Medulla oblongata (tissue), 1 donor: ENCODE measurements around the gene EVC.
"Not testable (repeated sequence)": the region's sequence is repeated elsewhere in the genome, so short reads cannot be mapped to it uniquely, and the experiment has no call there.

Source experiments
- DNase-seq: peaks from one replicate; pipeline ENCODE4 v3.0.0-alpha.2; 2015; ENCODE audit errors: extremely low spot score

Gene EVC

DNA sequence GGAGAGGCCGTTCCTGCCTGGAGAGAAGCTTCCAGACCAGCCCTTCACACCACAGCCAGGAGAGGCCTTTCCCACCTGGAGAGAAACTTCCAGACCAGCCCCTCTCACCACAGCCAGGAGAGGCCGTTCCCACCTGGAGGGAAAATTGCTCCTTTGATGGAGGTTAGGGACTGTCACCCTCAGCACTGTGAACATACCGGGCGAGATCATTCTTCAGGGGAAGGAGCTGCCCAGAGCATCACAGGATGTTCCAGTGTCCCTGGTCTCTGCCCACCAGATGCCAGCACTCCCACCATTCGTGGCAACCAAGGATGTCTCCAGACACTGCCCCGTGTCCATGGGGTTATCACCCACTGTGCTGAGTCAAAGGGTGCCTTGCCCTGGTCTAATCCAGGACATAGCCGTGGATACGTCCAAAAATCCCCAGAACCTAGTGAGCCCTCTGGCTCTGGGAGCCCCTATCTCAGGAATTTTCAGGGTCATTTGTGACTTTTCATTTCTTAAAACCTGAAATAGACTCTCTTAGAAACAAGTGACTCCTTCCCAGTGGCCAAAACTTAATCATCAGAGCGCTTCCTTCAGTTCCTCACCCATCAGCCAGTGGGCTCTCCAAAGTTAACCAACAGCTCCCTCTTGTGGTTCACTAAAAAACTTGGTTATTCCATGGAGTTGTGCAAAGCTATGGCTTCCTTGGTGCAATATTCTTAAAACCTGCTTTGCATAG, 101.7 kb downstream of the EVC start:
- peak; percentile 88 for DNase-seq

DNA sequence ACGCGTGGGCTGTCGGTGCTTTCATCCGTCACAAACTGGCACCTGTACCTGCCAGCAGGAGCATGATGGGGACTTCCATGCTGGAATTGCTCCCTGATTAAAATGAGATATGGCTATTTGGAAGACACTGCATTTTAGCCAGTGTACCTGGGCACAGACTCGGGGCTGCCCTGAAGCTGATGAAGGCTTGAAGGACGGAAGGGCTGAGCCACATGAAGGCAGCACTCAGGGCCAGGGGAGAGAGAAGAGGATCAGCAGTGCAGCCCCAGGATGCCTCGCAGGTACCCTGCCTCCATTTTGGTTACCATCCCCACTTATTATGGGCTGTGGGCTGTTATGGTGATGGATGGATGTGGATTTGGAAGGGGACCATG, 102.9 kb downstream of the EVC start:
- DNase-seq: no peak

DNA sequence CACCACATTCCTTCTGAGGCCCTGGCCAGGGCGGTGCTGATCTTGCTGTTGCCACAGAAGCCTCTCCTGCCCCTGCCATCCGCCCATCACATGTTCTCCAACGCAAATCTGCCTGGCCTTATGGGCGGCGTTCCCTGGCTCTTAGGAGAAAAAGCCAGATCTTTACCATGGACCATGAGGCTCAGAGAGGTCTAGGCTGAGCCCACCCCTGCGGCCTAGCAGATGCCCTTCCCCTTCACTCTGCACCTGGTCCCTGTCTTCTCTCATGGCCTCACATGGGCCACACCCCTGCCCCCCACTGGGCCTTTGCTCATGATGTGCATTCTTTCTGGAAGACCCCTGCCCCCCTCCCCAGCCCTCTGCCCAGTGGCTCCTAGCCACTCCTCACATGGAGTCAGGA, 103.4 kb downstream of the EVC start:
- no peak for DNase-seq

GRCh38 chr4:5815641-5816040, 104.6 kb downstream of the EVC start:
- no peak for DNase-seq

DNA sequence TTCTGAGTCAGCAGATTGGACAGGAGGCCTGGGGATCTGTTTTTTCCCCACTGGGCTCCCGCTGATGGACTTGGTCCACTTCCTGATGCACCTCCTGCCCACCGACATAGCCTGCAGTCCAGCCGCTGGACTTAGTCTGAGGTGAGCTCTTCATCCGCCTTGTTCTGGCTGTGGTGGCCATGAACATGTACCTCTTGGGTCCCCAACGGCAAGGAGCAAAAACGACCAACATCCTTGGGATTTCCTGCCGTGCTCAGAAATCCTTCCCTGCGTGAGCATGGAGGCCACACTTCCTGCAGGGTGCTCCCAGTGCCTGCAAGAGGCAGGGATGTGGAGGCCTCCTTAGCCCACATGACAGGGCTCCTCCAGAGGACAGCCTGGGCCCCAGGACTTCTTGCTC, 105.1 kb downstream of the EVC start:
- DNase-seq: no peak

DNA sequence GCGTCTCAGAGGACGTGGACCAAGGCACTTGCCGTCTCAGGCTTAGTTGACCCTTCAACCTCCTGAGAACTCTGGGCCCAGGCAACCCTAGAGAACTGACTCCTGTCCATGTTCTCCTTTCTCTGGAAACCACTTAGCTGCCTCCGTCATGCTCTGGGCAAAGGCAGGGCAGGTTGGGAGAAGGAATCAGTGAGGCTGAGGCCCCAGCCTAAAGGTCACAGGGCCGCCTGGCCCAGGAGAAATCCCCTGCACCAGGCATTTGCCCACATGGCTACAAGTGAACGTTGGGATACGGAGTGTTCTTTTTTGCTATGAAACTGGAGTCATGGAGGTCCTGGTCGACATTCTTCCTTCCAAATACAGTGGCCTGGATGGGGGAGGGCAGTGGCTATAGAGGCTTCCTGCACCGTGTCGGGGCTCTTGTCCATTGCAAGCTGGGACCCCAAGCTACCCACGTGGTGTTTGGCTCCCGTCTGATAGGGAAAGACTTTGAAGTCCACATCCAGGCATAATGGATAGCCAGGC, 105.9 kb downstream of the EVC start:
- no peak for DNase-seq

- DNase-seq: no peak
Observed at GRCh38 chr4:5821665-5822358, 110.8 kb downstream of the EVC start.

GRCh38 chr4:5822619-5823018, 111.6 kb downstream of the EVC start:
- DNase-seq: no peak

GRCh38 chr4:5823542-5824211, 112.7 kb downstream of the EVC start:
- DNase-seq: no peak

- DNase-seq: no peak
Observed at GRCh38 chr4:5824227-5824626, 113.2 kb downstream of the EVC start.

GRCh38 chr4:5824635-5825034, 113.6 kb downstream of the EVC start:
- no peak for DNase-seq

DNA sequence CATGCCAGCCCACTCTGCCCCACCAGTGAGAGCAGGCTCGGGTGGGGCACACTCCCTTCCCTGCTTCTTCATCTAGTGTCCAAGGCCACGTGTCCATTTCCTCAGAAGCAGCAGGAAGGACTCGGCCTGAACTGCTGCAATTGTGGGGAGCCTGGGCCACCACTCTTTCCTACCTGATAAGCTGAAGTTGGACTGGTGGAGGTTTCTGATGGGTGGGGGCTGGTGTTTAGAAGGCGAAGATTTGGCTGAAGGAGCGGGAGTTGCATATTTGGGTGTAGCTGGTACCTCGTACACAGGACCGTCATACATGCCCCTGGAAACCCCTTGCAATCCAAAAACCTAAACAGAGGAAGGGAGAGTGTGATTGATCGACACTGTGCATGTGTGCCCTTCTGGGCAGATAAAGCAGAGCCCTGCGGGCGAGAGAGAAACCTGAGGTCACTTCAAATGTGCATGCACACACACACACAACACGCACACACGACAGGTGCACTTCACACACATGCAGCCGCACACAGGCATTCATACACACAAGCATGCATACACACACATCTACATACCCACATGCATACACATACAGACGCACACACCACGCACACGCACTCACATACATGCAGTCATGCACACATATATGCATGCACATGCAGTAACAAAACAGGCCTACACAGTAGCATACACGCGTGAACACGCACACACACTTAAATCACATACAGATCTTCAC, 114.5 kb downstream of the EVC start:
- DNase-seq: no peak

DNA sequence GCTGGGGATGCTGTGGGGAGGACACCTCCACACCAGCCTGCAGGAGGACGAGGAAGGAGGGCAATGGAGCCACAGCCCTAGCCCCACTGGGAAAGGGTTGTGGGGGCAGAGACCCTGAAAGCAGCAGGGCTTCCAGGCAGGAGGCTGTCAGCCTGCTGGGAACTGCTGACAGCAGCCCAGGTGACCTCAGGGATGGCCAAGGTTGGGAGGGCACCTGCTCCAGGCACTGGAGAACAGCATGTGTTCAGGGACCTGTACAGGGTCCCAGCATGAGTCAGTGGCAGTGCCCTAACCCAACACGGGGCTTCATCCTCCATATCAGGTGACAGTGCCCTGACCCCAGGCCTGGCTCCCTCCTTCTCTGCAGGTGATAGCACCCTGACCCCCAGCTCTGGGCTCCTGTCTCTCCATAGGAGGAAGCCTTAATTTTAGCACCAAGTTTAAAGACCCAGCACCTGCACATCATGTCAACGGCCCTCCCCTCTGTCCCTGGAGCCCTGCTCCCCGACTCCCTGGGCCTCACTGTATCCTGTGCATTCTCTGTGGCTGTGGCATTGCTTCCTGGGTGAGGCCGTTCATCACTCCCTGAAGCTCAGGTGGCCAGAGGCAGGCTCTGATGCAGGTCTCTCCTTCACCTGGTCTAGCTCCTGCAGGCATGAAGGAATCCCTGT, 115.6 kb downstream of the EVC start:
- DNase-seq: no peak

GRCh38 chr4:5827108-5828004, 116.4 kb downstream of the EVC start:
- no peak for DNase-seq

- DNase-seq: no peak
Observed at GRCh38 chr4:5828005-5828391, 117.0 kb downstream of the EVC start.

DNA sequence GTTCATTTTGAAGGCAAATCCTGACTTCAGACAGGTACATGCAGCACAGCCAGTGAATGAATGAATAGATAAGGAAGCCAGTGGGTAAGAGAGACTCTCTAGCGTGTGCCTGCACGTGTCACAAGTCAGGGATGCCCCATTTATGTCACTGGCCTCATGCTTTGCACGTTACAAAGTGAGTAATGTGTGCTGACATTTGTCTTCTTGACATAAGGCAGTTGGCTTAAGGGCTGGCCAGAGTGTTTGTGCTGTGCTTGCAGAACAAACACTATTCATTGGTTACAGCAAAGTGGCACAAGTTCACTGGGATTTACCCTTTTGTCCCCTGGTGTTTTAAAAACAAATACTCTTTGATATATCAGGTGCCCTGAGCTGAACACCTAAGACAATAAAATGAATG, 125.9 kb downstream of the EVC start:
- DNase-seq: no peak

DNA sequence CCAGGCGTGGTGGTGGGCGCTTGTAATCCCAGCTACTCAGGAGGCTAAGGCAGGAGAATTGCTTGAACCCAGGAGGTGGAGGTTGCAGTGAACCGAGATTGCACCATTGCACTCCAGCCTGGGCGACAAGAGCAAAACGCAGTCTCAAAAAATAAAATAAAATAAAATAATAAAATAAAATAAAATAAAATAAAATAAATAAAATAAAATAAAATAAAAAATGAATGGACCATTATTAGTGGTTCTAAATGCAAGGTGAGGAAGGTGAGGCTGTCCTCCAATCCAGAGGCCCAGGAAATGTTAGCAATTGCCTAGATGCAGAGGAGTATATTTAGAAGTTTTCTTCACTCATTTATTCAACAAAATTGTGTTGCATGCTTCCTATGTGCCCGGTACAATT, 126.5 kb downstream of the EVC start:
- not testable (repeated sequence) for DNase-seq

- no peak for DNase-seq
Observed at GRCh38 chr4:5839332-5839731, 128.3 kb downstream of the EVC start.

GRCh38 chr4:5839751-5840674, 129.0 kb downstream of the EVC start:
- DNase-seq: peak; percentile 19
